CD14-positive monocyte (primary cell): ENCODE data around the gene FRMD4A. TPM values are rescaled to one million over a fixed set of nuclear protein-coding genes. Genes with fewer than 3 reads are reported as not detected.

Experiments used
- DNase-seq, 3 donors: peaks; one replicate each; pipeline ENCODE4 v3.0.0-alpha.2; 2011 to 2022
- H2AFZ ChIP-seq: 2 replicates; pipeline ENCODE4 v1.6.0; 2012; ENCODE audit warnings: mild to moderate bottlenecking, low read depth, low read length, inconsistent platforms; ENCODE audit not compliant: insufficient read depth, poor library complexity, severe bottlenecking
- H3K27ac ChIP-seq, 2 donors: 1 replicate in 1 of 2; 2 replicates in 1 of 2; pipeline ENCODE4 v1.5.1; 2012 to 2013; ENCODE audit warnings: low read length in 2 of 2, control low read depth in 1 of 2, inconsistent platforms in 1 of 2, low read depth in 1 of 2, mild to moderate bottlenecking in 1 of 2
- H3K27me3 ChIP-seq, 2 donors: one replicate each; pipeline versions ENCODE4 v1.6.0 to v1.6.1; 2011 to 2013; ENCODE audit warnings: low read length in 2 of 2; ENCODE audit not compliant: control insufficient read depth in 2 of 2, insufficient read depth in 2 of 2
- H3K36me3 ChIP-seq, 2 donors: replicated peaks in 1 of 2; 1 replicate in 1 of 2; 2 replicates in 1 of 2; pipeline versions ENCODE4 v1.5.1 to v1.6.1; 2012 to 2013; ENCODE audit warnings: low read length in 2 of 2, control low read depth in 1 of 2, inconsistent platforms in 1 of 2, mild to moderate bottlenecking in 1 of 2; ENCODE audit not compliant: insufficient read depth in 2 of 2, control insufficient read depth in 1 of 2
- H3K4me1 ChIP-seq, 2 donors: 1 replicate in 1 of 2; 2 replicates in 1 of 2; pipeline versions ENCODE4 v1.5.1 to v1.6.1; 2012 to 2013; ENCODE audit warnings: low read length in 2 of 2, control low read depth in 1 of 2, inconsistent platforms in 1 of 2, mild to moderate bottlenecking in 1 of 2, moderate library complexity in 1 of 2; ENCODE audit not compliant: insufficient read depth in 2 of 2, control insufficient read depth in 1 of 2
- H3K4me2 ChIP-seq: replicated peaks from 2 replicates; pipeline ENCODE3; 2012; ENCODE audit warnings: low read length, moderate library complexity, mild to moderate bottlenecking; ENCODE audit not compliant: poor library complexity, severe bottlenecking; ENCODE audit errors: extremely low read depth
- H3K4me3 ChIP-seq, 3 experiments: fragments of 200-600 bp in 1 of 3; sonication (generic) in 1 of 3; replicated peaks in 1 of 3; 1 replicate in 2 of 3; 2 replicates in 1 of 3; pipeline ENCODE4 v1.5.1; 2011 to 2013; ENCODE audit warnings: low read length in 3 of 3, mild to moderate bottlenecking in 3 of 3, control low read depth in 2 of 3, low read depth in 2 of 3, inconsistent platforms in 1 of 3, moderate library complexity in 1 of 3
- H3K79me2 ChIP-seq: 2 replicates; pipeline ENCODE4 v1.6.0; 2012; ENCODE audit warnings: mild to moderate bottlenecking, control low read depth, inconsistent platforms, low read length, moderate library complexity; ENCODE audit not compliant: insufficient read depth
- H3K9ac ChIP-seq: 2 replicates; pipeline ENCODE4 v1.6.0; 2017; ENCODE audit warnings: low read length, mild to moderate bottlenecking; ENCODE audit not compliant: insufficient read depth, poor library complexity, severe bottlenecking
- H3K9me3 ChIP-seq, 2 donors: replicated peaks in 1 of 2; 1 replicate in 1 of 2; 2 replicates in 1 of 2; pipeline versions ENCODE4 v1.5.1 to v1.6.1; 2012 to 2013; ENCODE audit warnings: low read length in 2 of 2, control low read depth in 1 of 2; ENCODE audit not compliant: control insufficient read depth in 1 of 2, insufficient read depth in 1 of 2
- H4K20me1 ChIP-seq: 2 replicates; pipeline ENCODE4 v1.6.0; 2012; ENCODE audit warnings: mild to moderate bottlenecking, low read length, control low read depth, moderate library complexity; ENCODE audit not compliant: insufficient read depth
- H3K27ac Mint-ChIP-seq, 7 donors: one replicate each; pipeline ENCODE4 v1.8.0; 2020; ENCODE audit warnings: mild to moderate bottlenecking in 7 of 7, mixed read lengths in 7 of 7, moderate library complexity in 6 of 7, inconsistent platforms in 2 of 7
- H3K27me3 Mint-ChIP-seq, 3 donors: one replicate each; pipeline ENCODE4 v1.8.0; 2021 to 2022; ENCODE audit warnings: low read depth in 3 of 3, mild to moderate bottlenecking in 3 of 3, mixed read lengths in 3 of 3, moderate library complexity in 3 of 3, inconsistent platforms in 1 of 3
- H3K36me3 Mint-ChIP-seq, 2 donors: one replicate each; pipeline ENCODE4 v1.8.0; 2020; ENCODE audit warnings: mixed read lengths in 2 of 2, inconsistent platforms in 1 of 2, mild to moderate bottlenecking in 1 of 2
- H3K4me1 Mint-ChIP-seq: one replicate; pipeline ENCODE4 v1.8.0; 2020; ENCODE audit warnings: mild to moderate bottlenecking, mixed read lengths
- H3K4me3 Mint-ChIP-seq, 2 donors: one replicate each; pipeline ENCODE4 v1.8.0; 2020; ENCODE audit warnings: mild to moderate bottlenecking in 2 of 2, mixed read lengths in 2 of 2, moderate library complexity in 1 of 2
- H3K9me3 Mint-ChIP-seq, 7 donors: one replicate each; pipeline ENCODE4 v1.8.0; 2020 to 2022; ENCODE audit warnings: mixed read lengths in 7 of 7, mild to moderate bottlenecking in 6 of 7, moderate library complexity in 6 of 7, inconsistent platforms in 2 of 7
- CTCF ChIP-seq: fragments of 200-600 bp; IDR thresholded peaks from one replicate; pipeline ENCODE4 v1.8.0; 2022; ENCODE audit warnings: antibody characterized with exemption, mild to moderate bottlenecking
- WGBS: methylation state at CpG from one replicate; pipeline ENCODE4 v1.1.5; 2013; ENCODE audit warnings: missing lambda C conversion rate; ENCODE audit not compliant: insufficient coverage; 5-methylcytosine and 5-hydroxymethylcytosine counted together
- intact Hi-C, 2 donors: fragments of 100-400 bp; cut with micrococcal nuclease; formaldehyde crosslinking; loops; one replicate each; pipeline versions ENCODE4 v1.15.0 to v1.15.1; 2023
- polyA plus RNA-seq, 3 donors: library from polyadenylated mRNA; depleted of rRNA in 1 of 3; unstranded in 2 of 3; stranded (reverse) in 1 of 3; fragments of 300-500 nt in 2 of 3; fragments of >200 nt in 1 of 3; fragmentation: Illumina TruSeq in 2 of 3; gene quantifications; 1 replicate in 2 of 3; 2 replicates in 1 of 3; pipeline ENCODE4 v1.2.3, GENCODE V29; 2012 to 2021

Gene FRMD4A
- polyA plus RNA-seq, 3 donors = 0.12 TPM; not detected in 2

- H3K4me3 ChIP-seq = no peak overlapping the region
- no peaks in the 10 kb centered on the region for H3K36me3 ChIP-seq
- TF ChIP-seq CTCF = no peak
- no peak for DNase-seq
- WGBS = 78% methylated on average over 4 of the region's 6 CpGs
- H3K9me3 ChIP-seq = no peaks in the 10 kb centered on the region
- H3K4me1 Mint-ChIP-seq = peaks cover 10% of the 10 kb centered on the region
- intact Hi-C loops = no loop called here
- H3K27ac ChIP-seq = no peak overlapping the region
- peaks cover 0 to 3% (median 0%) of the 10 kb centered on the region in 7 donors for H3K9me3 Mint-ChIP-seq
- no peaks in the 10 kb centered on the region for H3K36me3 Mint-ChIP-seq
- H3K4me3 Mint-ChIP-seq = no peak overlapping the region
- peaks cover 0 to 11% (median 3%) of the 10 kb centered on the region in 3 donors for H3K27me3 Mint-ChIP-seq
- peaks cover 0 to 3% of the 10 kb centered on the region in 2 donors for H3K27me3 ChIP-seq
- H2AFZ ChIP-seq = no peak overlapping the region
- H4K20me1 ChIP-seq = no peaks in the 10 kb centered on the region
- H3K4me1 ChIP-seq = no peaks in the 10 kb centered on the region
- H3K79me2 ChIP-seq = no peaks in the 10 kb centered on the region
- no peak overlapping the region for H3K27ac Mint-ChIP-seq
- H3K9ac ChIP-seq = no peak overlapping the region
- no peak overlapping the region for H3K4me2 ChIP-seq
Measured at GRCh38 chr10:13794992-13795612, 535.6 kb downstream of the FRMD4A start.

DNA sequence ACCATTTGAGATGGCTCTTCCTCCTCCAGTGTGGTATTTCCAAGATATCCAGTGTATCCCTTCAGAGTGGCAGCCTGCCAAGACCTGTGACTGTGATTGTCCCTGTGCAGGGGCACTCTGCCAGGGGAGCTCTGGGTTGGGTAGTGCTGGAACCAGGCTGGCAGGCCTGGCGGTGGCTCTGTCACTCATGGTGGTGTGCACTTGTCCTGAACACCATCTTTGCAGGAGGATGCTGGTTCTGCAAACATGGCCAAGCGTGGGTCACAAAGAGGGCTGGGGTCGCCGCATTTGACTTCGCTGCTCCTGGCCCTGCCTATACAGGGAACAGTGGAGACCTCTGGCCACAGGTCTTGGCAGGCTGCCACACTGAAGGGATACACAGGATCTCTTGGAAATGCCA, 538.7 kb downstream of the FRMD4A start:
- Histone ChIP-seq H3K9me3 (no peaks in the 10 kb centered on the region), H3K79me2 (no peaks in the 10 kb centered on the region), H2AFZ (no peak overlapping the region), H3K4me2 (no peak overlapping the region), H4K20me1 (no peaks in the 10 kb centered on the region), H3K4me3 (no peak overlapping the region), H3K27ac (no peak overlapping the region), H3K4me1 (no peaks in the 10 kb centered on the region), H3K27me3 (peaks cover 0 to 5% of the 10 kb centered on the region in 2 donors), H3K9ac (no peak overlapping the region), H3K36me3 (no peaks in the 10 kb centered on the region)
- peaks cover 11% of the 10 kb centered on the region for H3K4me1 Mint-ChIP-seq
- intact Hi-C loops = no loop called here
- no peak overlapping the region for H3K27ac Mint-ChIP-seq
- no peak overlapping the region for H3K4me3 Mint-ChIP-seq
- DNase-seq = no peak
- TF ChIP-seq CTCF = no peak
- peaks cover 2 to 13% (median 5%) of the 10 kb centered on the region in 3 donors for H3K27me3 Mint-ChIP-seq
- H3K36me3 Mint-ChIP-seq = no peaks in the 10 kb centered on the region
- H3K9me3 Mint-ChIP-seq = no peaks in the 10 kb centered on the region
- WGBS = 94% methylated on average over 5 of the region's 5 CpGs
